NCI-H82 treated with DMSO at 0.1 percent for 48 hours (cell line): Measurements from ENCODE around the gene ZNF142.
A peak's percentile ranks its signal among the peaks of the same experiment; 100 is the strongest.

Experiments
- DNase-seq: peaks from one replicate; lab custom pipeline; 2025; ENCODE audit not compliant: unreplicated experiment; lab: John Stamatoyannopoulos, UW

ZNF142 gene

DNA sequence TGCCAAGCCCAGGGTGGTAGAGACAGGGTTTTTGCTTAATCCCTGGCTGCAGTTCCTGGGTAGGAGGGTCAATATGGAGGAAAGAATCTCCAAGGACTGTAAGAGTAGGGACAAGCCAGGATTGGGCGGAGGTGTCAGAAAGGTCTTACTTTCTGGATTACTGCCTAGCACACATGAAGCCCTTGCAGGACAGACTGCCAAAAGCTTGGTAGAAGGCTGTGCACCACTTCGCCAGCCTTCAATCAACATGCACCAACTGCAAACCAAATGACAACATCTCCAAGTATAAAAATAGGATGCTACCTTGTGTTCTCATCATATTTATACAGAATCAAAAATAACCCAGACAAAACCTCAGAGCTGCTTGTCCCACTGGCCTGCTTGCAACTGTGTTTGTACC lies 3.7 kb downstream of the ZNF142 start:
- DNase-seq: no peak

- no peak for DNase-seq
Observed at GRCh38 chr2:218648787-218649100, 10.7 kb downstream of the ZNF142 start.

DNA sequence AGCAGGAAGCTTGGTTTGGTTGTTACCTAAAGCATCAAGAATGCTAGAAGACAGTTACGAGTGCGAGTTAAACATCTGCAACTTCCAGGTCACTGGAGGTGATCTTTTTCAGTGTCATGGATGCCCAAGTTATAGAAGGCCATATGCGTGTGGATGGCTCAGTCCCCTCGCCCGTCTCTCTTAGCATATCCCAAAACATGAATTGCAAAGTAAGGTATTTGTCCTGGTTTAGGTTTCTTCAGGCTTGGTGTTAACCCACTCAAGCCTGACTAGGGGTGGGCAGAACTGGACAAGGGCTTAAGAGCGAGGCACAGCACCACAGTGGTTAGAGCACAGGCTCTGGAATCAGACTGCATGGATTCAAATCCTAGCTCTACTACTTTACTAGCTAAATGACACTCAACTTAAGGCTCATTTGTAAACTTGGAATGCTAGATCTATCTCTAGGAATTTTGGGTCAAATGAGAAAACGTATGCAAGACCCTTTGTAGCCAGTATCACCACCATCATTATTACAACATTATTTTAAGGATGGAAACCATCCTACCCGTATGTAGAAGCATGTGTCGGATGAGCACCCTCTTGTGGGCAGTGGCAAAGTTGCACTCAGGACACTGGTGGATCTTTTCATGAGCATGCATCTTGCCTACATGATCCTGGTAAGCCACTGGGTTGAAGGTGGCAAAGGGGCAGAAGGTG lies 11.2 kb downstream of the ZNF142 start:
- no peak for DNase-seq

GRCh38 chr2:218645126-218645525 lies 14.3 kb downstream of the ZNF142 start:
- DNase-seq: no peak

DNA sequence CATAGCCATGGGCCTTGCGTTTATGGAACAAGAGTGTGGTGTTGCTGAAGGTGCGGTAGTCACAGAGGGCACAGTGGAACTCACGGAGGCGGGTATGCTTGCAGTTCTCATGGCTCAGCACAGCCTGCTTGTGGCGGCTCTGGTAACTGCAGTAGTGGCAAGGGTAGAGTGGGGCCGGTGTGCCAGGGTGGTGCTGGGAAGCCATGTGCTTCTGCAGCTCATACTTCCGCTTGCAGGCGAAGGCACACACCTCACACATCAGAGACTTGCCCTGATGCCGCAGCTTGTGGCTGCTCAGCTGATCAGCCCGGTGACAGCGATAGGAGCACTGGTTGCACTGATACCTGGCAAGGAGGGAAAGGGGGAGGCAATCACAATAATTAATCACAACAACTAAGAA lies 14.7 kb downstream of the ZNF142 start:
- DNase-seq: no peak

- DNase-seq: no peak
Observed at GRCh38 chr2:218643751-218644310, 15.6 kb downstream of the ZNF142 start.

- DNase-seq: no peak
Observed at GRCh38 chr2:218642786-218643185, 16.6 kb downstream of the ZNF142 start.

DNA sequence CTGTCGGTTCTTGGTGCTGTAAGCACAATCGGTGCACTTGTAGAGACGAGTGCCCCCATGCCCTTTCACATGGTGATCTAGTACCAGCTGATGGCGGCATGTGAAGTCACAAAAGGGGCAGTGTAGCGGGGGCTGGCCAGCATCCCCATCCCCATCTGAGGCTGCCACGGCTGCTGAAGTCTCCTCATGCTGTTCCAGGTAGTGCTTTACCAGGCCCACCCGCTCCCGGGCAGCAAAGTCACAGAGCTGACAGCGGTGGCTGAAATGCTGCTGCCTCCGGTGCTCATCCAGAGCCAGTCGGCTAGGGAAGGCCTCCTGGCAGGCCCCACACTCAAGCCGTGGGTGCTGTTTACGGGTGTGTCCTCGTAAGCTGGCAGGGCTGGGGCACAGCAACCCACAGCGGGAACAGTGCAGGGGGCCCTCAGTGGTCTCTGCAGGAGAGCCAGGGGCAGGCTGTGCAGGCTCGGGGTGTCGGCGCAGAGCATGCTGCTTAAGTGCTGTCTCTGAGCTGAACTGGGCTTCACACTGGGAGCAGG lies 17.2 kb downstream of the ZNF142 start:
- DNase-seq: no peak

GRCh38 chr2:218638372-218638771 lies 21.1 kb downstream of the ZNF142 start:
- DNase-seq: no peak

DNA sequence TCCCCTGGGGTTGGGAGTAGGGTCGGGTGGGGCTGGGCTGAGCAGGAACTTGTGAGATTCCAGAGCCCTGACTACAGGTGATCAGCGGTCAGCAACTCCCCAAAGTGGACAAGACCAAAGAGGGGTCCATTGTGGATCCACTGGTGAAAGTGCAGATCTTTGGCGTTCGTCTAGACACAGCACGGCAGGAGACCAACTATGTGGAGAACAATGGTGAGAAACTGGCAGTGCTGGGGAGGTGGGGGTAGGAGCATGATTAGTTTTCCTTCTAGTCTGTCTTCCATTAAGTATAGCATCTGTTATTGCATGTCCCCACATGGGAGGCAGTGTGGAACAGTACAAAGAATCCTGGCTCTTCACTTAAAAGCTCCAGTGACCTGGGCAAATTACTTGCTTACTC lies 23.7 kb downstream of the ZNF142 start:
- DNase-seq: no peak

DNA sequence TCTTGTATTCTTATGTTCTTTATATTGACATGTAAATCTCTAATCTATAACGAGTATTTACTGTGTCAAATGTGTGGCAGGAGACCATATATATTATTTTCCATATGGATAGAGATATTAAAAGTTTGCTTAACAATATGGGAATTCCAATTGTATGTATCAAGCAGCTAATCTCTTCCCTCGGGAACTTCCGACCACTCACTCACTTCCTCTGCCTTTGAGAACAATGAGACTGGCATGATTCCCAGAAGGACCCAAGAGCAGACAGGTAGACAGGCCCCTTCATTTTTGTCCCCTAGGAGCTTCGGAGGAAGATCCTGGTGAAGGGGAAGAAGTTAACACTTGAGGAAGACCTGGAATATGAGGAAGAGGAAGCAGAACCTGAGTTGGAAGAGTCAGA lies 27.6 kb downstream of the ZNF142 start:
- DNase-seq: no peak

- no peak for DNase-seq
Observed at GRCh38 chr2:218627939-218628338, 31.5 kb downstream of the ZNF142 start.

- DNase-seq: no peak
Observed at GRCh38 chr2:218626369-218626768, 33.1 kb downstream of the ZNF142 start.

DNA sequence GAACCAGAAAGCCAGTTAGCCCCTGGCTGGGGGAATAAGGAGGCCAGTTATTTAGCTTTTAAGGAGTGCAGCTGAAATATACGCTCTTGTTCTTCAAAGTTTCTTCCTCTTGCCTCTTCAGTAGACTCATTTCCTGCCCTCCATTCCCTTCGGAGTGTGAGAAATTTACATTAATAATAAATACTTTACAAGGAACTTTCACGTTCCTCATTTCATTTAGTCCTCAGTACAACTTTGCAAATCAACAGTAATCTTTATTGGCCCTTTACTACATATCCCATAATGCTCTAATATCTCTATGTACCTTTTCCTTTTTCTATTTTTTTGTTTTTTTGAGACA lies 36.1 kb downstream of the ZNF142 start:
- no peak for DNase-seq

DNA sequence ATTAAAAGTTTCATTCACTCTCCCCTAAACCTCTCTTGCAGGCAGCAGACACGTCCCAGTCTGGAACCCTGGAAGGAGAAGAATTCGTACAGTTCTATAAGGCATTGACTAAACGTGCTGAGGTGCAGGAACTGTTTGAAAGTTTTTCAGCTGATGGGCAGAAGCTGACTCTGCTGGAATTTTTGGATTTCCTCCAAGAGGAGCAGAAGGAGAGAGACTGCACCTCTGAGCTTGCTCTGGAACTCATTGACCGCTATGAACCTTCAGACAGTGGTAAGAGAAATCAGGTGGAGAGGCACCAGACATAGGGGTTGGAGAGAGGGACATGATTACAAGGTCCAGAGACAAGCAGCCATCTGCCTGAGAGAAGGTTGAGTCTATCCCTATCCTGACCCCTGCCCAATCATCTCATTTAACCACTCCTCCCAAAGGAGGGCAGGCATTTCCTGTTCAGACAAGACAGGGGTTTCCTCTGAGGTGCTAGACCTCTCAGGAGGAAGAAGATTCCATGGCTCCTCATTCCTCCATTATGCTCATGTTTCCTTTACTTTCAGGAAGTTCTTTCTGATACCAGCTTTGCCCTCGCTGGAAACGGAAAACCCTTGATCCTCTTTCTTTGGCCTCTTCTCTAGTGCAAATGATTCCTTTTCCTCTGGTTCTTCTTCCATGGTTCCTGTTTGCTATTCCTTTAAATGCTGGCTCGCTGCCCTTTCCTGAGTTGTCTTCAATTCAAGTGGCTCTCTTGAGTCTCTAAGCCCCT lies 36.6 kb downstream of the ZNF142 start:
- no peak for DNase-seq

DNA sequence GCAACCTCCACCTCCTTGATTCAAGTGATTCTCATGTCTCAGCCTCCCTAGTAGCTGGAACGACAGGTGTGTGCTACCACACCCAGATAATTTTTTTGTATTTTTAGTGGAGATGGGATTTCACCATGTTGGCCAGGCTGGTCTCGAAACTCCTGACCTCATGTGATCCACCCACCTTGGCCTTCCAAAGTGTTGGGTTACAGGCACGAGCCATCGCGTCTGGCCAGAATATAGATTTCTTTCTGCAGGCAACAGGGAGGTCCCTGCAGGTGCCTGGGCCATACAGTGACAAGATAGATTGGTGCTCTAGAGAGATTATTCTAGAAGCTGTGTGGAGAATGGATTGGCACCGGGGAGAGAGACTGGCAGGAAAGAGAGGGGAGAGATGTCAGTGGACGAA lies 38.4 kb downstream of the ZNF142 start:
- no peak for DNase-seq

GRCh38 chr2:218618102-218618860 lies 41.1 kb downstream of the ZNF142 start:
- no peak for DNase-seq

GRCh38 chr2:218615868-218616315 lies 43.5 kb downstream of the ZNF142 start:
- no peak for DNase-seq

DNA sequence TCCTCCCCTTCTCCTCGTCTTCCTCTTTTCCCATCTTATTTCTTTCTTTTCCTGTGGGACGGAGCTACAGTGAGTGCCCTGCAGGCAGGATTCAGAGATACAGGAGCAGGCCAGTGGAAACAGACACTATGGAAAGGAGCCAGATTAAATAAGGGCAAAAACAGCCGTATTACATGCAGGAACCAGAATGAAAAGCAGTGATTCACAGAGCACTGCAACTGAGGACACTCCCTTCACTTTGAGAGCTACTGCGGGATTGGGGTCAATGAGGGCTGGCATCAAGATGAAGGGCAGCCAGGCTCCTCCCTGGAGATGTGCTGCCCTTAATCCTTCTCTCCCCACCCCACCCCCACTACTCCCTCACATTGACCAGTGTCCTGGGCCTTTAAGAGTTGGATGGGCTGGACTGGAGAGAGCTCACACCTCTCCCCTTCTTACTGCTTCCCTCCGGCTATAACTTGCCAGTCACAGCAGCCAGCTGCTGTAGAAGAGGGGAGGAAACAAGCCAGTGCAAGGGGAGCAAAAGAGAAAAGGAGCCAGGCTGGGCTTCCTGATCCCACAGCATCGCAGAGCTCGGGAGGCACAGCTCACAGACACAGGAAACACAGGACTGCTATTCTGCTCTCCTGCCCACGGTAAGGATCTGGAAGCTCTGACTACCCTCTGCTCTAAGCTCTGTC lies 51.8 kb downstream of the ZNF142 start, which contains the start of gene PLCD4:
PLCD4 (plus strand) TSS at position 464 of the 680 bp plus-strand sequence. CDS start 7,841 bp downstream, outside the sequence.
- no peak for DNase-seq

DNA sequence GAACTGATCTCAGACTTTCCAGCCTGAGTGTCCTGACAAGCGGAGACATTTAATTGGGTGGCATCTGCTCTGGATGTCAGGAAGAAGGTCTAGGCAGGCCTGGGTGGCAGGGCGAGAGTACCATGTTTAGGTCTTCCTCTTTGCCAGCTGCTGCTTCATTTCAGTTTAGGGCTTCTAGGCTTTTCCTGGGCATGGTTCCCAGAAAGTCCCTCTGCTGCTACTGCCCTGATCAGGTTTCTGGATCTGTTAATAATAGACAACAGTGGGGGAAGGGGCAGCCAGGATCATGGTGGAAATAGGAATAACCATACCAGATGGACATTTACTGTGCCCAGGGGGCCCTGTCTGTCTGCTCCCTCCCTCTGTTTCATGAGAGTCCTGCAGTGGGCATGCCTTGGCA lies 54.0 kb downstream of the ZNF142 start:
- peak; percentile 5 for DNase-seq
